22Rv1 (cell line): ENCODE measurements around the gene STK25.

Experiments
- CTCF ChIP-seq: fragments of 450-650 bp; IDR thresholded peaks from 2 replicates; pipeline ENCODE4 v1.5.1; 2017; ENCODE audit warnings: mild to moderate bottlenecking
- ZFX ChIP-seq: fragments of 450-650 bp; IDR thresholded peaks from 2 replicates; pipeline ENCODE4 v1.6.1; 2017; ENCODE audit warnings: antibody characterized with exemption, borderline replicate concordance

DNA sequence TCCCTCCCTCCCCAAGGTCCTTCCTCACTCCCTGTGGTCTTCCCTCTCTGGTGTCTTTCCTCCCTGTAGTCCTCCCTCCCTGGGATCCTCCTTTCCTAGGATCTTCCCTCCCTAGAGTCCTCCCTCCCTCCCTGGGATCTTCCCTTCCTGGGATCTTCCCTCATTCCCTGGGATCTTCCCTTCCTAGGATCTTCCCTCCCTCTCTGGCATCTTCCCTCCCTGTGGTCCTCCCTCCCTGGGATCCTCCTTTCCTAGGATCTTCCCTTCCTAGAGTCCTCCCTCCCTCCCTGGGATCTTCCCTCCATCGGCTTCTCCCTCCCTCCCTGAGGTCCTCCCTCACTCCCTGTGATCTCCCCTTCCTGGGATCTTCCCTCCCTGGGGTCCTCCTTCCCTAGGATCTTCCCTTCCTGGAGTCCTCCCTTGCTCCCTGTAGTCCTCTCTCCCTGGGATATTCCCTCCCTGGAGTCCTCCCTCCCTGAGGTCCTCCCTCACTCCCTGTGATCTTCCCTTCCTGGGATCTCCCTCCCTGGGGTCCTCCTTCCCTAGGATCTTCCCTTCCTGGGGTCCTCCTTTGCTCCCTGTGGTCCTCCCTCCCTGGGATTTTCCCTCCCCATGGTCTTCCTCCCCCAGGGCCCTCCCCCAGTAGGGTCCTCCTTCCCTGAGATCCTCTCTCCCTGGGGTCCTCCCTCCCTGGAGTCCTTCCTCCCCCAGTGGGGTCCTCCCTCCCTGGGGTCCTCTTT is 23.0 kb downstream of the STK25 start:
- TF ChIP-seq CTCF = no peak
- no peak for TF ChIP-seq ZFX
